HG02885 (cell line): Measurements from ENCODE around the gene TMCC3.
"Not testable (repeated sequence)": the region's sequence is repeated elsewhere in the genome, so short reads cannot be mapped to it uniquely, and the experiment has no call there.

Source experiments
- ATAC-seq: cut with Tn5 transposase; IDR thresholded peaks from one replicate; pipeline ENCODE4 v1.9.1; 2021; ENCODE audit warnings: mild to moderate bottlenecking; ENCODE audit not compliant: unreplicated experiment, poor library complexity

TMCC3 gene

GRCh38 chr12:94584377-94584776 is 66.0 kb downstream of the TMCC3 start:
- ATAC-seq: no peak

GRCh38 chr12:94582591-94582990 is 67.8 kb downstream of the TMCC3 start:
- ATAC-seq: no peak

- no peak for ATAC-seq
Measured at GRCh38 chr12:94575645-94576403, 74.5 kb downstream of the TMCC3 start.

- ATAC-seq: no peak
Measured at GRCh38 chr12:94575024-94575423, 75.3 kb downstream of the TMCC3 start.

GRCh38 chr12:94571556-94571955 is 78.8 kb downstream of the TMCC3 start:
- no peak for ATAC-seq

GRCh38 chr12:94570161-94570560 is 80.2 kb downstream of the TMCC3 start:
- no peak for ATAC-seq

GRCh38 chr12:94567761-94568160 is 82.6 kb downstream of the TMCC3 start:
- no peak for ATAC-seq

GRCh38 chr12:94566345-94566744 is 84.0 kb downstream of the TMCC3 start:
- no peak for ATAC-seq

- no peak for ATAC-seq
Measured at GRCh38 chr12:94565683-94566082, 84.7 kb downstream of the TMCC3 start.

GRCh38 chr12:94563286-94563685 is 87.1 kb downstream of the TMCC3 start:
- no peak for ATAC-seq

GRCh38 chr12:94561943-94562411 is 88.4 kb downstream of the TMCC3 start:
- peak; percentile 84 for ATAC-seq

- peak; percentile 82 for ATAC-seq
Measured at GRCh38 chr12:94560431-94561221, 89.7 kb downstream of the TMCC3 start.

GRCh38 chr12:94558612-94559011 is 91.7 kb downstream of the TMCC3 start:
- ATAC-seq: no peak

GRCh38 chr12:94557746-94558295 is 92.5 kb downstream of the TMCC3 start:
- no peak for ATAC-seq

GRCh38 chr12:94555687-94556086 is 94.7 kb downstream of the TMCC3 start:
- no peak for ATAC-seq

- ATAC-seq: no peak
Measured at GRCh38 chr12:94553875-94554274, 96.5 kb downstream of the TMCC3 start.

- no peak for ATAC-seq
Measured at GRCh38 chr12:94553130-94553519, 97.2 kb downstream of the TMCC3 start.

- ATAC-seq: no peak
Measured at GRCh38 chr12:94551810-94552209, 98.5 kb downstream of the TMCC3 start.

- ATAC-seq: no peak
Measured at GRCh38 chr12:94550964-94551363, 99.4 kb downstream of the TMCC3 start.

- ATAC-seq: not testable (repeated sequence)
Measured at GRCh38 chr12:94548833-94549232, 101.5 kb downstream of the TMCC3 start.
